Measurements from ENCODE around the gene TAC3. TPM values are rescaled to one million over a fixed set of nuclear protein-coding genes. Genes with fewer than 3 reads are reported as not detected.
"Not testable (repeated sequence)": the region's sequence is repeated elsewhere in the genome, so short reads cannot be mapped to it uniquely, and the experiment has no call there.

The TAC3 gene
- total RNA-seq, 2 experiments from 2014 or later: not detected

GRCh38 chr12:57031789-57032188 lies 15.5 kb upstream of the TAC3 start:
- no peak overlapping the region for H3K27ac Mint-ChIP-seq

GRCh38 chr12:57031138-57031725 lies 14.9 kb upstream of the TAC3 start:
- Mint-ChIP-seq H3K27ac (no peak overlapping the region), H3K27me3 (no peaks in the 10 kb centered on the region), H3K9me3 (no peaks in the 10 kb centered on the region), H3K4me1 (ENCODE audit: low read depth) (peaks cover 35% of the 10 kb centered on the region), H3K4me3 (no peak overlapping the region), H3K36me3 (no peaks in the 10 kb centered on the region)
- peak; percentile 35 for DNase-seq
- CTCF ChIA-PET: interaction anchor here (0.7 to 2.4 kb wide), 13 partner anchors 20 to 192 kb away, joined by 3 to 15 read pairs (median 3); partner anchors contain the start of genes LRP1 and STAT6
- intact Hi-C loops (cut with micrococcal nuclease): loop anchor here (2.0 kb wide), 1 partner anchor 14 kb away; no protein-coding TSS in a partner anchor
- POLR2A ChIA-PET: interaction anchor here (1.5 to 1.6 kb wide), 2 partner anchors 79 to 81 kb away, joined by 3 to 4 read pairs; partner anchors contain the start of gene STAT6

More at GRCh38 chr12:57031789-57032188, 15.5 kb upstream of the TAC3 start:
- CTCF ChIA-PET: interaction anchor here (0.8 to 2.4 kb wide), 11 partner anchors 21 to 96 kb away, joined by 3 to 15 read pairs (median 5); partner anchors contain the start of genes LRP1 and STAT6
- POLR2A ChIA-PET: interaction anchor here (1.5 to 1.6 kb wide), 2 partner anchors 79 to 80 kb away, joined by 3 to 4 read pairs; partner anchors contain the start of gene STAT6
- H3K4me3 Mint-ChIP-seq: no peak overlapping the region
- no peaks in the 10 kb centered on the region for H3K9me3 Mint-ChIP-seq
- H3K27me3 Mint-ChIP-seq: no peaks in the 10 kb centered on the region
- intact Hi-C loops (cut with micrococcal nuclease): loop anchor here (2.0 kb wide), 1 partner anchor 13 kb away; no protein-coding TSS in a partner anchor
- peaks cover 31% of the 10 kb centered on the region for H3K4me1 Mint-ChIP-seq (ENCODE audit: low read depth)
- no peak for DNase-seq
- H3K36me3 Mint-ChIP-seq: no peaks in the 10 kb centered on the region

GRCh38 chr12:57029457-57029856 lies 13.1 kb upstream of the TAC3 start:
- Mint-ChIP-seq H3K4me1 (ENCODE audit: low read depth) (peaks cover 38% of the 10 kb centered on the region), H3K27ac (no peak overlapping the region), H3K36me3 (no peaks in the 10 kb centered on the region), H3K9me3 (no peaks in the 10 kb centered on the region), H3K27me3 (no peaks in the 10 kb centered on the region), H3K4me3 (no peak overlapping the region)
- intact Hi-C loops (cut with micrococcal nuclease): no loop called here
- CTCF ChIA-PET: no interaction called here
- DNase-seq: no peak
- POLR2A ChIA-PET: no interaction called here

GRCh38 chr12:57027805-57028153 lies 11.4 kb upstream of the TAC3 start:
- POLR2A ChIA-PET: interaction anchor here (0.6 to 1.1 kb wide), 4 partner anchors 12 to 85 kb away, joined by 3 to 4 read pairs (median 3); partner anchors contain the start of gene TAC3
- no peaks in the 10 kb centered on the region for H3K36me3 Mint-ChIP-seq
- no peak overlapping the region for H3K4me3 Mint-ChIP-seq
- no peaks in the 10 kb centered on the region for H3K27me3 Mint-ChIP-seq
- CTCF ChIA-PET: interaction anchor here (0.7 to 3.6 kb wide), 12 partner anchors 12 to 270 kb away, joined by 3 to 13 read pairs (median 4); partner anchors contain the start of gene TAC3
- DNase-seq: peak; percentile 26
- peak overlapping the region; percentile 75 for H3K27ac Mint-ChIP-seq
- H3K9me3 Mint-ChIP-seq: no peaks in the 10 kb centered on the region
- peaks cover 38% of the 10 kb centered on the region for H3K4me1 Mint-ChIP-seq (ENCODE audit: low read depth)
- intact Hi-C loops (cut with micrococcal nuclease): no loop called here

GRCh38 chr12:57027011-57027804 lies 10.9 kb upstream of the TAC3 start:
- POLR2A ChIA-PET: interaction anchor here (0.6 to 1.1 kb wide), 4 partner anchors 11 to 85 kb away, joined by 3 to 4 read pairs (median 3); partner anchors contain the start of gene TAC3

GRCh38 chr12:57025196-57025595 lies 8.9 kb upstream of the TAC3 start:
- Mint-ChIP-seq H3K9me3 (no peaks in the 10 kb centered on the region), H3K27me3 (no peaks in the 10 kb centered on the region), H3K27ac (no peak overlapping the region), H3K4me1 (ENCODE audit: low read depth) (peaks cover 27% of the 10 kb centered on the region), H3K4me3 (no peak overlapping the region), H3K36me3 (no peaks in the 10 kb centered on the region)
- ChIA-PET CTCF (interaction anchor here (0.9 to 3.6 kb wide), 4 partner anchors 14 to 185 kb away, joined by 3 to 13 read pairs (median 4); no protein-coding TSS in a partner anchor), POLR2A (no interaction called here)
- intact Hi-C loops (cut with micrococcal nuclease): no loop called here
- no peak for DNase-seq

More at GRCh38 chr12:57027011-57027804, 10.9 kb upstream of the TAC3 start:
- Mint-ChIP-seq H3K27me3 (no peaks in the 10 kb centered on the region), H3K27ac (peak overlapping the region; percentile 75), H3K9me3 (no peaks in the 10 kb centered on the region), H3K4me3 (no peak overlapping the region), H3K4me1 (ENCODE audit: low read depth) (peaks cover 38% of the 10 kb centered on the region), H3K36me3 (no peaks in the 10 kb centered on the region)
- intact Hi-C loops (cut with micrococcal nuclease): no loop called here
- CTCF ChIA-PET: interaction anchor here (0.7 to 3.6 kb wide), 13 partner anchors 11 to 270 kb away, joined by 3 to 13 read pairs (median 4); partner anchors contain the start of gene TAC3
- DNase-seq: no peak

GRCh38 chr12:57022324-57022723 lies 6.0 kb upstream of the TAC3 start:
- H3K27ac Mint-ChIP-seq; POLR2A ChIA-PET; H3K27me3 Mint-ChIP-seq; H3K9me3 Mint-ChIP-seq; DNase-seq; H3K36me3 Mint-ChIP-seq; H3K4me3 Mint-ChIP-seq; CTCF ChIA-PET; intact Hi-C loops (cut with micrococcal nuclease): not testable (repeated sequence)
- H3K4me1 Mint-ChIP-seq (ENCODE audit: low read depth): peaks cover 19% of the 10 kb centered on the region

GRCh38 chr12:57019983-57020719 lies 3.8 kb upstream of the TAC3 start:
- Mint-ChIP-seq H3K4me3 (no peak overlapping the region), H3K9me3 (no peaks in the 10 kb centered on the region), H3K27ac (no peak overlapping the region), H3K36me3 (no peaks in the 10 kb centered on the region), H3K27me3 (no peaks in the 10 kb centered on the region), H3K4me1 (ENCODE audit: low read depth) (peaks cover 7% of the 10 kb centered on the region)
- ChIA-PET POLR2A (interaction anchor here (0.6 kb wide), 1 partner anchor 947 kb away, joined by 3 read pairs; no protein-coding TSS in a partner anchor), CTCF (interaction anchor here (1.1 to 2.6 kb wide), 5 partner anchors 13 to 163 kb away, joined by 3 to 19 read pairs (median 5); partner anchors contain the start of gene ZBTB39)
- intact Hi-C loops (cut with micrococcal nuclease): no loop called here
- no peak for DNase-seq

- Mint-ChIP-seq H3K4me3 (no peak overlapping the region), H3K36me3 (no peaks in the 10 kb centered on the region), H3K27me3 (peaks cover under 1% of the 10 kb centered on the region), H3K27ac (no peak overlapping the region), H3K9me3 (no peaks in the 10 kb centered on the region), H3K4me1 (ENCODE audit: low read depth) (peaks cover 7% of the 10 kb centered on the region)
- DNase-seq: no peak
- intact Hi-C loops (cut with micrococcal nuclease): no loop called here
- ChIA-PET POLR2A (no interaction called here), CTCF (interaction anchor here (0.9 to 3.4 kb wide), 7 partner anchors 11 to 106 kb away, joined by 4 to 19 read pairs (median 8); partner anchors contain the start of gene ZBTB39)
Measured at GRCh38 chr12:57018906-57019305, 2.6 kb upstream of the TAC3 start.

- intact Hi-C loops (cut with micrococcal nuclease); H3K4me1 Mint-ChIP-seq (ENCODE audit: low read depth); H3K9me3 Mint-ChIP-seq; H3K27me3 Mint-ChIP-seq; DNase-seq; POLR2A ChIA-PET; H3K27ac Mint-ChIP-seq; H3K36me3 Mint-ChIP-seq; H3K4me3 Mint-ChIP-seq: not testable (repeated sequence)
- CTCF ChIA-PET: interaction anchor here (0.6 to 3.4 kb wide), 6 partner anchors 11 to 156 kb away, joined by 3 to 19 read pairs (median 6); partner anchors contain the start of gene ZBTB39
Measured at GRCh38 chr12:57018353-57018752, 2.0 kb upstream of the TAC3 start.

GRCh38 chr12:57012600-57013465 lies 3.5 kb downstream of the TAC3 start:
- intact Hi-C loops (cut with micrococcal nuclease): no loop called here
- ChIA-PET POLR2A (no interaction called here), CTCF (interaction anchor here (1.0 to 2.9 kb wide), 5 partner anchors 12 to 111 kb away, joined by 3 to 28 read pairs (median 4); no protein-coding TSS in a partner anchor)
- peaks cover 37% of the 10 kb centered on the region for H3K4me1 Mint-ChIP-seq (ENCODE audit: low read depth)
- no peaks in the 10 kb centered on the region for H3K36me3 Mint-ChIP-seq
- H3K27ac Mint-ChIP-seq: no peak overlapping the region
- no peaks in the 10 kb centered on the region for H3K9me3 Mint-ChIP-seq
- H3K4me3 Mint-ChIP-seq: no peak overlapping the region
- peaks cover 4% of the 10 kb centered on the region for H3K27me3 Mint-ChIP-seq
- DNase-seq: no peak

Measured in activated CD4-positive, alpha-beta memory T cell treated with anti-CD3 and anti-CD28 coated beads for 36 hours (primary cell).